SJSA1 (cell line): ENCODE measurements around the gene RASAL1. TPM values are rescaled to one million over a fixed set of nuclear protein-coding genes. Genes with fewer than 3 reads are reported as not detected.
A peak's percentile ranks its signal among the peaks of the same experiment; 100 is the strongest.

Experiments
- DNase-seq, 2 experiments: peaks; one replicate each; pipeline ENCODE4 v3.0.0-alpha.2; 2015 to 2020; ENCODE audit warnings: low spot score in 2 of 2, low read depth in 1 of 2
- H3K27ac ChIP-seq: fragments of 250-450 bp; sonication (Bioruptor Pico); 2 replicates; pipeline ENCODE4 v1.5.1; 2020; ENCODE audit warnings: mild to moderate bottlenecking, moderate library complexity
- H3K27me3 ChIP-seq: fragments of 250-450 bp; sonication (Bioruptor Pico); replicated peaks from 2 replicates; pipeline ENCODE4 v1.5.1; 2020; ENCODE audit warnings: mild to moderate bottlenecking, moderate library complexity
- H3K36me3 ChIP-seq: fragments of 250-450 bp; sonication (Bioruptor Pico); 2 replicates; pipeline ENCODE4 v1.5.1; 2020; ENCODE audit warnings: mild to moderate bottlenecking
- H3K4me1 ChIP-seq: fragments of 250-450 bp; sonication (Bioruptor Pico); replicated peaks from 2 replicates; pipeline ENCODE4 v1.6.1; 2021; ENCODE audit warnings: mild to moderate bottlenecking
- H3K4me3 ChIP-seq: fragments of 250-450 bp; sonication (Bioruptor Pico); 2 replicates; pipeline ENCODE4 v1.5.1; 2020; ENCODE audit warnings: mild to moderate bottlenecking
- H3K9me3 ChIP-seq: fragments of 250-450 bp; sonication (Bioruptor Pico); replicated peaks from 2 replicates; pipeline ENCODE4 v1.5.1; 2020; ENCODE audit warnings: mild to moderate bottlenecking
- total RNA-seq: library from RNA; depleted of rRNA; stranded (reverse); fragments of >200 nt; shearing (Covaris generic); gene quantifications from 2 replicates; pipeline ENCODE4 v1.2.3, GENCODE V29; 2014

RASAL1 gene
- total RNA-seq, 1 experiment from 2014 or later = not detected

DNA sequence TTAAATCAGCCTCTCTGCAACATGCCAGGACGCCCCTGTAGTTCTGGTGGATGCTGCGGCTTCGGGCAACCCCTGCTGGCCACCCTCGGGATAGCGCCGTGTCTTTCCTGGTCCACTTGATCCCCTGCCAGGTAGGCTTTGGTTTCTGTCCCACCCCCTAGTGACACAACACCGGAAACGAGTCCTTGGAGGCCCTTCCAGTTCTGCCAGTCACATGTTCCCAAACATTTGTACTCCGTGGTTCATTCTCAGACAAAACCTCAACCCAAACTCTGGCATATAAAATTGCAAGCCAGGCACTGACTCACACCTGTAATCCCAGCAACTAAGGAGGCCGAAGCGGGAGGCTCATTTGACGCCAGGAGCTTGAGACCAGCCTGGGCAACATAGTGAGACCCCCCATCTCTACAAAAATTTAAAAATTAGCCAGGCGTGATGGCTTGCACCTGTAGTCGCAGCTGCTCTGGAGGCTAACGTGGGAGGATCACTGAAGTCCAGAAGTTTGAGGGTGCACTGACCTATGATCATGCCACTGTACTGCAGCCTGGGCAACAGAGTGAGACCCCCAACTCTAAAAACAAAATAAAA, 37.0 kb downstream of the RASAL1 start:
- H3K36me3 ChIP-seq = no peaks in the 10 kb centered on the region
- H3K27me3 ChIP-seq = no peaks in the 10 kb centered on the region
- H3K4me1 ChIP-seq = no peaks in the 10 kb centered on the region
- DNase-seq = peak; percentile 43 to 66
- H3K27ac ChIP-seq = no peak overlapping the region
- no peak overlapping the region for H3K4me3 ChIP-seq
- H3K9me3 ChIP-seq = no peaks in the 10 kb centered on the region

DNA sequence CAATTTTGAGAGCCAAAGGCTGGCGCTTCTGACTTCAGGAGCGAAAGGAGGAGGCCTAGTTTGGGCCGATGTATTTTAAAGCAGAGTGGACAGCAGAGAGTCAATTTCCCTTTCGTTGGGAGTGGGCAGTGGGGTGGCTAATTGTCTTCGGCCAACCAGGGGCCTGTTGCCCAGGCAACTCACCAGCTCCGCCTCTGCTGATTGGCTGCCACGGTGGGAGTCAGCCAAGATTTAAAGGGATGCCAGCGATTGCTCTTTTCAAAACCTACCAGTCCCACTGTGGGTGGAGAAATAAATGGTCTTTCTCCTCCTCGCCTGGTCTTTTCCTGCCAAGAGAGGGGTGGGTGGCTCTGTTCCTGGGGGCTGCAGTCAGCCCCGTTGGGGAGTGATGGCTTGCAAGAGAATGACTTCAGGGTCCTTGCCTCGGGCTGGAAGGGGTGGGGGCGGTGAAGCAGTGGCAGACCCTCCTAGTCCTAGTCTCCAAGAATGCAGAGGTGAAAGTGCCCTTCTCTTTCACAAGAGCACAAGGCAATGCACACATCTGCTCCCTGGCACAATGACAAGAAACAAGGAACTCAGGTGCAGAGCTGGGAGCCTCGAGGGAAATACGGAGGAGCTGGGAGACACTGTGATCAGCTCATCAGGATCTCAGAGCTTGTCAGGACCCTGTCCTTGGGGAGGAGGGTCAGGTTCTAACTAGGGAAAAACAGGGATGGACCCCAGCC, 37.7 kb downstream of the RASAL1 start:
- no peaks in the 10 kb centered on the region for H3K36me3 ChIP-seq
- DNase-seq = no peak
- no peak overlapping the region for H3K27ac ChIP-seq
- no peaks in the 10 kb centered on the region for H3K4me1 ChIP-seq
- H3K4me3 ChIP-seq = no peak overlapping the region
- no peaks in the 10 kb centered on the region for H3K27me3 ChIP-seq
- no peaks in the 10 kb centered on the region for H3K9me3 ChIP-seq

DNA sequence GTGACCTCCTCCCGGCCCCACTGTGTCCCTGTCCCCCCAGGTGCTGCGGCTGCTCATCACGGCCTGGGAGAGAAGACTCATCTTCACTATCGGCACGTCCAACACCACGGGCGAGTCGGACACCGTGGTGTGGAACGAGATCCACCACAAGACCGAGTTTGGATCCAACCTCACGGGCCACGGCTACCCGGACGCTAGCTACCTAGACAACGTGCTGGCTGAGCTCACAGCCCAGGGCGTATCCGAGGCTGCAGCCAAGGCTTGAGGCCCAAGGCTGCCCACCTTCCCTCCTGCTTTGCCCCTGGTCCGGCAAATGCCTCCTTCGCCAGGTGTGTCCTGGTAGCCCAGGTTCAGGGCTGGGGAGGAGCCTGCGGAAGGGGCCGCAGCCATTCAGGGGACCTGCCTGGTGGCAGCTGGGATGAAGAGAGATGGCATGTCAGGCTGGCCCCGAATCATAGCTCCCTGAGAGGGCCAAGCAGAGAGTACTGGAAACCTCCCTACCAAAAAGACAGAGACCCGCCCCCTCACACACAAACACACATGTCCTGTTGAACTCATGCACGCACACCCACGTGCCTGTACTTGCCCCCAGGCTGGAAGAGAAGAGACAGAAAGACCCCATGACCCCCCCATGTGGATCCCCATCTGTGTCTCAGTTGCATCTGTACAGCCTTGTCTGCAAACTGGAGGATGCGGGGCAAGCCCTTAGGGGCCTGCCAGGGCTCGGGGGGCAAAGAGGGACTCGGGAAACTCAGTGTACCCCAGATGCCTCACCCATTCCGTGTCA, 38.7 kb downstream of the RASAL1 start:
- no peak overlapping the region for H3K4me3 ChIP-seq
- no peaks in the 10 kb centered on the region for H3K36me3 ChIP-seq
- no peak for DNase-seq
- no peaks in the 10 kb centered on the region for H3K9me3 ChIP-seq
- no peak overlapping the region for H3K27ac ChIP-seq
- H3K4me1 ChIP-seq = no peaks in the 10 kb centered on the region
- H3K27me3 ChIP-seq = no peaks in the 10 kb centered on the region

DNA sequence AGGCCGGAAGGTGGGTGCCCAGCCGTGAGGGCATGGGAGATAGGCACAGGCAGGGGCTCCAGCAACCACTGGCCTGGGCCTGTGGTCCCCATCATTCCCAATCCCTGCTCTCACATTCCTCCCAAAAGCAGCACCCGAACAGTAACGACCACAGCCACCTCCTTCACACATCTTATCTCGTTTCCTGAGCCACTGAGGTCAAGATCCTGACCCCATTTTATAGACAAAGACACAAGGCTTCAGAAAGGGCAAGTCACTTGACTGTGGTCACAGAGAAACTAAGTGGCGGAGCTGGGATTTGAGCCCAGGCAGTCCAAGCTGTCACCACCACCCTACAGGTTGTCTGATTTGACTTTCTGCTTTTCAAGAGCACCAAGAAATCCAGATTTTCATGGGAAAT, 40.2 kb downstream of the RASAL1 start:
- no peak for DNase-seq
- no peaks in the 10 kb centered on the region for H3K4me1 ChIP-seq

DNA sequence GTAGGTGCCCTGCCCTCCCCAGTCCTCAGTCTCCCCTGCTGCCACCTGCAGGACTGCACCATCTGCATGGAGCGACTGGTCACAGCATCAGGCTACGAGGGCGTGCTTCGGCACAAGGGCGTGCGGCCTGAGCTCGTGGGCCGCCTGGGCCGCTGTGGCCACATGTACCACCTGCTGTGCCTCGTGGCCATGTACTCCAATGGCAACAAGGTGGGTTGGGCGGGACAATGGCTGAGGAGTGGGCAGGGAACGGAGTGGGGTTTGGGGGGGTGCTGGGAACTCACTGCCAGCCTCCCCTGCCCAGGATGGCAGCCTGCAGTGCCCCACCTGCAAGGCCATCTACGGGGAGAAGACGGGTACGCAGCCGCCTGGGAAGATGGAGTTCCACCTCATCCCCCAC, 40.8 kb downstream of the RASAL1 start:
- DNase-seq = no peak
- H3K36me3 ChIP-seq = no peaks in the 10 kb centered on the region
- no peaks in the 10 kb centered on the region for H3K9me3 ChIP-seq
- H3K27ac ChIP-seq = no peak overlapping the region
- no peak overlapping the region for H3K4me3 ChIP-seq
- H3K27me3 ChIP-seq = no peaks in the 10 kb centered on the region
- no peaks in the 10 kb centered on the region for H3K4me1 ChIP-seq

More for the DNA sequence above, 40.2 kb downstream of the RASAL1 start:
- Histone ChIP-seq H3K9me3 (no peaks in the 10 kb centered on the region), H3K27me3 (no peaks in the 10 kb centered on the region), H3K4me3 (no peak overlapping the region), H3K36me3 (no peaks in the 10 kb centered on the region), H3K27ac (no peak overlapping the region)

DNA sequence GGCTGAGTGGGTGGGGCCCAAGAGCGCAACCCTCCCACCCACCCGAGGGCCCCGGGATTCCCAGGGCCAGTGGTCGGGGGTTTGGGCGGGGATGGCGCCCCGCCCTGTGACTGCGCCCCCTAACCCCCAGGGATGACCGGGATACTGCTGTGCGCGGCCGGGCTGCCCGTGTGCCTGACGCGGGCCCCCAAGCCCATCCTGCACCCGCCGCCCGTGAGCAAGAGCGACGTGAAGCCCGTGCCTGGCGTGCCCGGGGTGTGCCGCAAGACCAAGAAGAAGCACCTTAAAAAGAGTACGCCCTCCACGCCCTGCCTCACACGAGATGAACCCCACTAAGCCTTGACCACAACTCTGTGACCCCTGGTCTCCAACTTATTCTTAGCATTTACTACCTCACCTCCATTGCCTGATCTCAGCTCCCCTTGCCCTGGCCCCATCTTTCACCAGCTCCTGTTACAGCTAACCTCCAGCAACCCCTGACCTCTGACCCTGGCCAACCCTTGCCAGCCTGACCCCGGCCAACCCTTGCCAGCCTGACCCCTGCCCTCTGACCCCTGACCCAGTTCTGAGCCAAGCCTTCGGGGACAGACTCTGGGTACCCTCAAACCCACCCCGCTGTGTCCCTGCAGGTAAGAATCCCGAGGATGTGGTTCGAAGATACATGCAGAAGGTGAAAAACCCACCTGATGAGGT, 42.0 kb downstream of the RASAL1 start:
- DNase-seq = no peak
- H3K27ac ChIP-seq = no peak overlapping the region
- H3K9me3 ChIP-seq = no peaks in the 10 kb centered on the region
- H3K4me3 ChIP-seq = no peak overlapping the region
- H3K4me1 ChIP-seq = no peaks in the 10 kb centered on the region
- H3K27me3 ChIP-seq = no peaks in the 10 kb centered on the region
- no peaks in the 10 kb centered on the region for H3K36me3 ChIP-seq

DNA sequence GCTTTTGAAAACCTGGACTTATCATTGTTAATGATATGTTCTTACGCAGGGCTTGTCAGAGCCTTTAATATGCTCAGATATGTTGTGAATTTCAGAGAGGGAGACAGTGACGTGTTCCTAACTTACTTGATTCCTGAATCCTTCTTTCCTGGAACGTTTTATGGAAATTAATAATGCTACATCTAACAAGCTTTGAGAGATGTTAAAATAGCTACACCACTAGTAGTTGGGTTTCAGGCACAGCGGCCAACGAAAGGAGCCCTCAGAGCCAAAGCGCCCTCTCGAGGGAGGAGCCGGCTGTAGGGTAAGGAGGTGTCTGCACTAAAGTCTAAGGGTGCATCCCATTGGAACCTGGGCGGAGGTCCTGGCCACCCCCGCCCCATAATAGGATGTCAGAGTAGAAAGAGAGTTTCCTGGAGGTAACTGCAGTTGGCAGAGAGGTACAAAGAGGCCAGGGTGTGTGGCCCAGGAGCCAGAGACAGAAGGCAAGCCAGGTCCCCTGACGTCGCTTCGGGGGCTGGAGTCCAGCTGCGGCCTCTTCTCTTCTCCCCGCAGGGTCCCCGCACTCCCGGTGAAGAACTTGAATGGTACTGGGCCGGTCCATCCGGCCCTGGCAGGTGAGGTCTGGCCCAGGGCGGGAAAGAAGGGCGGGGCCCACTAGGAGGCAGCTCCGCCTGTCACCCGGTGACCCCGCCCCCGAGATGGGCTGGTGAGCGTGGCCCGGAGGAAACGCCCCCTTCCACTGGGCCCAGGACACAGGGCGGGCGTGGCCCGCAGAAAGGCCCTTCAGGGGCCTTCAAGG, 42.8 kb downstream of the RASAL1 start:
- H3K4me1 ChIP-seq = no peaks in the 10 kb centered on the region
- H3K4me3 ChIP-seq = no peak overlapping the region

DNA sequence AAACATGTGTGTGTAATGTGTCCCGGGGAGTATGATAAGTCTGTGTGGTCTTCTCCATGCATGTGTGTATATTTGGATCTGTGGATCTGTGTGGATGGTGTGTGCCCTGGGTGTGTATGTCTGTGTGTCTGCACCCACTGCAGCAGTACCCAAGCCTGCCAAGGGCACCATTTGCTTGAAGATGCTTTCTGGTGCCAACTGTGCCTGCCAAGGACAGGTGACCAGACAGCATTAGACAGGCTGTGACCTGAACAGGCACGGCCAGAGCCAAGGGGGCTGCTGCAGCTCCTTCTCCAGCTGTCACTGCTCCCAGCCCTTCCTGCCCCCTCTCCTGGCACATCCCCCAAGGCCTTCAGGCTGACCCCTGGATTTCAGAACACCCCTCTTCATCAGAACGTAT, 44.1 kb downstream of the RASAL1 start:
- Histone ChIP-seq H3K9me3 (no peaks in the 10 kb centered on the region), H3K36me3 (no peaks in the 10 kb centered on the region), H3K27me3 (no peaks in the 10 kb centered on the region), H3K27ac (no peak overlapping the region), H3K4me1 (no peaks in the 10 kb centered on the region), H3K4me3 (no peak overlapping the region)
- DNase-seq = no peak

More for the DNA sequence above, 42.8 kb downstream of the RASAL1 start:
- no peaks in the 10 kb centered on the region for H3K36me3 ChIP-seq
- H3K27ac ChIP-seq = no peak overlapping the region
- no peak for DNase-seq
- no peaks in the 10 kb centered on the region for H3K27me3 ChIP-seq
- H3K9me3 ChIP-seq = no peaks in the 10 kb centered on the region

DNA sequence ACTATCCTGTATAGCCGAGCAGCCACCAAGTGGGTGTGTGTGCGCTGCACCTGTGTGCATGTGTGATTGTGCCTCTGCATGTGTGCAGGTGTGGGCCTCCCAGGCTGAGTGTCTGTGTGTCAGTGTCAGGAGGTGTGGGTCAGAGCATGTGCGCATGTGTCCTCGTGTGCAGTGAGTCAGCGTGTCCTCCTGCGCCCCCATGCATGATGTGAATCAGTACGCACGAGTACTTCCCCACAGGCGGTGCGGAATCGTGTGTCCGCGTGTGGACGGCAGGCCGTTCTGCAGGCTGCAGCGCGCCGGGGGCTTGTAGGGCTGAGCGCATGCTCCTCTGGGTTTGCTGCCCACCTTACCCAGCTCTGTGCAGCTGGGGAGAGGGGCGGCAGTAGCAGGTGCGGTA, 44.8 kb downstream of the RASAL1 start:
- no peaks in the 10 kb centered on the region for H3K27me3 ChIP-seq
- no peaks in the 10 kb centered on the region for H3K36me3 ChIP-seq
- H3K9me3 ChIP-seq = no peaks in the 10 kb centered on the region
- no peak overlapping the region for H3K27ac ChIP-seq
- H3K4me3 ChIP-seq = no peak overlapping the region
- no peak for DNase-seq
- H3K4me1 ChIP-seq = no peaks in the 10 kb centered on the region

DNA sequence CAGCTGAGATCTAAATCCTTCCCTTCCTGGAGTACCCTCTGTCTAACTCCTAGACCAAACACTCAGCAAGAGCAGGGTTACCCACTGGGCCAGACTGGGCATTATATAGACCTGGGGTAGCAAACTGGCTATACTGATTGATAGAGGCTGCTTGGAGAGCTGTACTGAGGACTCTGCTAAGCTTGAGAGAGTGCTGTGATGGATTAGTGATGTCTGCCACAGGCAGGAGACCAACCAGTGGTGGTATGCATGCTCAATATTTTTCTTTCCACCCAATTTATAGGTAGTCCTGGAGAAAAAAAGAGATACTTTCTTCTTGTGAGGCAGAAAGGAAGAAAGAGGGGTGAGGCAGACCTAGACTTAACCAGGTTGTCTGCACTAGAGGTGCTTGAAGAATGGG, 45.7 kb downstream of the RASAL1 start:
- DNase-seq = no peak
- Histone ChIP-seq H3K4me1 (no peaks in the 10 kb centered on the region), H3K4me3 (no peak overlapping the region), H3K36me3 (no peaks in the 10 kb centered on the region), H3K27me3 (no peaks in the 10 kb centered on the region), H3K27ac (no peak overlapping the region), H3K9me3 (no peaks in the 10 kb centered on the region)

DNA sequence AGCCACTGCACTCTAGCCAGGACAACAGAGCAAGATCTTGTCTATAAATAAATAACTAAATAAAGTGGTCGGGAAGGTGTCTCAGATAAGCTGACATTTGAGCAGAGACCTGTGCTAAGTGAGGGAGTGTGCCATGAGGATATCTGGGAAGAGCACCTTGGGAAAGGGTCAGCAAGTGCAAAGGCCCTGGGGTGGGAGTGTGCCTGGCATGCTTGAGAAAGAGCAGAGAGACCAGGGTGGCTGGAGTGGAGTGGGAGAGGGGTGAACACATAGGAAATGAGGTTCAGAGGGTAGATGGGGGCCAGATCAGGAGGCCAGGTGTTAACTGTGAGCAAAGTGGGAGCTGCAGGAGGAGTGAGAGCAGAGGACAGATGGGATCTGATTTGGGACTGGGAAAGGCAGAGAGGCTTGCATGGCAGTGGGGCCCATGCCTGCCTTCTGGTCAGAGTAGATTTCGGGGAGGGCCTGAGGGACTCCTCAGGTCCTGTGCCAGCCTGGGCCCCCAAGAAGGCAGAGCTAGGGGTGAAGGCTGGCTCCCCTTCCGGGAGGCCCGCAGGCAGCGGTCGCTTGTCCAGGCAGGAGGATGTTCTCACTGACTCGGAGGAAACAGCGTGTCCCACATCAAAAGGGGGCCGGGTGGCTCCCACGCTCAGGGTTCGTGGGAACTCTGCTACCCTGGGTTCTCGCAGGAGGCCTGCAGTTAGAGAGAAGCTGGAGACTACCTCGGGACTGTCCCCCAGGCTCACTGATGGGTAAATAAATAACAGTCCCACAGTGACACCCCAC, 46.4 kb downstream of the RASAL1 start:
- Histone ChIP-seq H3K36me3 (no peaks in the 10 kb centered on the region), H3K4me1 (no peaks in the 10 kb centered on the region), H3K27me3 (no peaks in the 10 kb centered on the region), H3K4me3 (no peak overlapping the region), H3K27ac (no peak overlapping the region), H3K9me3 (no peaks in the 10 kb centered on the region)
- no peak for DNase-seq

DNA sequence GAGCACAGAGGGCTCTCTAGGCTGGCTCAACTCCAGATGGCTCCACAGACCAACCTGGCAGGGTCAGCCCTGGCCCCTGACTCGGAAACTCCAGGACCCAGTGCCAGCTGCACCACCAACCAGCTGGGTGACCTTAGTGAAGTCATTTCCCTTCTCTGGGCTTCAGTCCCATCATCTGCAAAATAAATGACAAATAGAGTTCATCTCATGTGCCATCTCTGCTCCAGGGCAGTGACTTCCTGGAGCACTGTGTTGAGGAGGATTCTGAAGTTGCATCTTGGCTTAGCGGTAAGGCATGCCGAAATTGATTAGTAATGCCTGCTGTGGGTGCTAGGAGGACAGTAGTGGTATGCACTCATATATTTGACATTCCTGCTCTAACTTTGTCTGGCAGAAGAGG, 47.5 kb downstream of the RASAL1 start:
- Histone ChIP-seq H3K4me1 (no peaks in the 10 kb centered on the region), H3K27ac (no peak overlapping the region), H3K27me3 (no peaks in the 10 kb centered on the region), H3K4me3 (no peak overlapping the region), H3K9me3 (no peaks in the 10 kb centered on the region), H3K36me3 (no peaks in the 10 kb centered on the region)
- DNase-seq = no peak

DNA sequence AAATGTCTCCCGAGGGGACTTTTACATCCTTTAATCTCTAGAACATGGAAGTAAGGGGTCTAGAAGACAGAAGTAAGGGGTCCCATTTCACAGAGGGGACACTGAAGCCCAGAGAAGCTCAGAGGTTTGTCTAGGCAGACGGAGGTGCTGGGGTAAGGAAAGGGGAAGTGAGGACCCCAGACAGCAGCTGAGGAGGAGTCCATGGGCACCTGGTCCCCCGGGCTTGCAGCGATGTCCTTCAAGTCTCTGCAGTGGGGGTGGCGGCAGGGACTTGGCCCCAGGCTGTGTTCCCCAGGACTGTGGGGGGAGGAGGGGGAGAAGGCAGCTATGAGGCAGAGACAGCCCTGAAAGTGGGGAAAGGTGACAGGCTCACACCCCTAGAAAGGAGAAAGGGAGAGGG, 48.4 kb downstream of the RASAL1 start:
- no peak overlapping the region for H3K27ac ChIP-seq
- no peaks in the 10 kb centered on the region for H3K27me3 ChIP-seq
- no peaks in the 10 kb centered on the region for H3K36me3 ChIP-seq
- no peaks in the 10 kb centered on the region for H3K9me3 ChIP-seq
- DNase-seq = no peak
- no peak overlapping the region for H3K4me3 ChIP-seq
- H3K4me1 ChIP-seq = no peaks in the 10 kb centered on the region
